Measurements from ENCODE around the gene CHD9. TPM values are rescaled to one million over a fixed set of nuclear protein-coding genes. Genes with fewer than 3 reads are reported as not detected.

Gene CHD9
- total RNA-seq, 4 donors from 2014 or later: 59.0 to 210 (median 80.4) TPM

GRCh38 chr16:53094013-53094630, 39.3 kb downstream of the CHD9 start:
- ATAC-seq (ENCODE audit: low FRiP score): no peak
- DNase-seq (ENCODE audit: low spot score): no peak
- no peak for TF ChIP-seq CTCF (IDR thresholded peaks at IDR 0.05)

- ATAC-seq (ENCODE audit: low FRiP score): no peak
- TF ChIP-seq CTCF (IDR thresholded peaks at IDR 0.05): no peak
- no peak for DNase-seq (ENCODE audit: low spot score)
Measured at GRCh38 chr16:53097190-53097589, 42.4 kb downstream of the CHD9 start.

- no peak for TF ChIP-seq CTCF (IDR thresholded peaks at IDR 0.05)
- peak; percentile 51 for DNase-seq (ENCODE audit: low spot score)
- peak; percentile 86 for ATAC-seq (ENCODE audit: low FRiP score)
Measured at GRCh38 chr16:53098526-53099317, 43.9 kb downstream of the CHD9 start.

- TF ChIP-seq CTCF (IDR thresholded peaks at IDR 0.05): no peak
- peak; percentile 68 for DNase-seq (ENCODE audit: low spot score)
- peak; percentile 92 for ATAC-seq (ENCODE audit: low FRiP score)
Measured at GRCh38 chr16:53099318-53100130, 44.7 kb downstream of the CHD9 start.

GRCh38 chr16:53100131-53100748, 45.4 kb downstream of the CHD9 start:
- TF ChIP-seq CTCF (IDR thresholded peaks at IDR 0.05): no peak
- no peak for ATAC-seq (ENCODE audit: low FRiP score)
- no peak for DNase-seq (ENCODE audit: low spot score)

- TF ChIP-seq CTCF (IDR thresholded peaks at IDR 0.05): no peak
- DNase-seq (ENCODE audit: low spot score) (no peak), ATAC-seq (ENCODE audit: low FRiP score) (no peak)
Measured at GRCh38 chr16:53100889-53101288, 46.1 kb downstream of the CHD9 start.
